Measurements from ENCODE around the gene SLC51B. TPM values are rescaled to one million over a fixed set of nuclear protein-coding genes. Genes with fewer than 3 reads are reported as not detected.
"Not testable (repeated sequence)": the region's sequence is repeated elsewhere in the genome, so short reads cannot be mapped to it uniquely, and the experiment has no call there.

SLC51B gene
- polyA plus RNA-seq, 3 donors, result not detected

- H3K27me3 Mint-ChIP-seq (ENCODE audit: low read depth in 3 of 3), result peaks cover 29 to 44% (median 36%) of the 10 kb centered on the region in 3 donors
- Histone ChIP-seq H4K20me1 (ENCODE audit: insufficient read depth, low read length) (no peaks in the 10 kb centered on the region), H3K9me3 (replicated peaks in 1 of 2; ENCODE audit: control insufficient read depth in 1 of 2, insufficient read depth in 1 of 2, low read length in 2 of 2) (peaks cover 0 to 4% of the 10 kb centered on the region in 2 donors), H3K4me3 (replicated peaks in 1 of 3; ENCODE audit: low read depth in 2 of 3, low read length in 3 of 3) (no peak overlapping the region), H3K36me3 (replicated peaks in 1 of 2; ENCODE audit: control insufficient read depth in 1 of 2, insufficient read depth in 2 of 2, low read length in 2 of 2) (no peaks in the 10 kb centered on the region), H3K27ac (ENCODE audit: low read depth in 1 of 2, low read length in 2 of 2) (no peak overlapping the region), H3K4me2 (replicated peaks; ENCODE audit: extremely low read depth, low read length, poor library complexity, severe bottlenecking) (no peak overlapping the region), H3K4me1 (ENCODE audit: control insufficient read depth in 1 of 2, insufficient read depth in 2 of 2, low read length in 2 of 2) (peaks cover 0 to 8% of the 10 kb centered on the region in 2 donors), H3K27me3 (ENCODE audit: control insufficient read depth in 2 of 2, insufficient read depth in 2 of 2, low read length in 2 of 2) (peaks cover 19 to 24% of the 10 kb centered on the region in 2 donors), H3K79me2 (ENCODE audit: insufficient read depth, low read length) (no peaks in the 10 kb centered on the region), H3K9ac (ENCODE audit: insufficient read depth, low read length, poor library complexity, severe bottlenecking) (no peak overlapping the region), H2AFZ (ENCODE audit: insufficient read depth, low read depth, low read length, poor library complexity, severe bottlenecking) (no peak overlapping the region)
- DNase-seq, result no peak
- H3K9me3 Mint-ChIP-seq, result peaks cover 0 to 9% (median 3%) of the 10 kb centered on the region in 7 donors
- intact Hi-C loops (cut with micrococcal nuclease), result no loop called here
- no peak overlapping the region for H3K4me3 Mint-ChIP-seq
- H3K4me1 Mint-ChIP-seq, result peaks cover 3% of the 10 kb centered on the region
- no peak for TF ChIP-seq CTCF (IDR thresholded peaks at IDR 0.05)
- peaks cover 0 to 7% of the 10 kb centered on the region in 2 donors for H3K36me3 Mint-ChIP-seq
- WGBS (ENCODE audit: insufficient coverage), result no CpG with 5 or more reads among the region's 1 CpG
- H3K27ac Mint-ChIP-seq, result no peak overlapping the region
Observed at GRCh38 chr15:65072027-65072426, 26.8 kb downstream of the SLC51B start.

- Histone ChIP-seq H3K27me3 (ENCODE audit: control insufficient read depth in 2 of 2, insufficient read depth in 2 of 2, low read length in 2 of 2) (peaks cover 14 to 21% of the 10 kb centered on the region in 2 donors), H4K20me1 (ENCODE audit: insufficient read depth, low read length) (no peaks in the 10 kb centered on the region), H3K79me2 (ENCODE audit: insufficient read depth, low read length) (no peaks in the 10 kb centered on the region), H3K9me3 (replicated peaks in 1 of 2; ENCODE audit: control insufficient read depth in 1 of 2, insufficient read depth in 1 of 2, low read length in 2 of 2) (peaks cover 0 to 6% of the 10 kb centered on the region in 2 donors), H3K4me3 (replicated peaks in 1 of 3; ENCODE audit: low read depth in 2 of 3, low read length in 3 of 3) (no peak overlapping the region), H2AFZ (ENCODE audit: insufficient read depth, low read depth, low read length, poor library complexity, severe bottlenecking) (no peak overlapping the region), H3K36me3 (replicated peaks in 1 of 2; ENCODE audit: control insufficient read depth in 1 of 2, insufficient read depth in 2 of 2, low read length in 2 of 2) (no peaks in the 10 kb centered on the region), H3K9ac (ENCODE audit: insufficient read depth, low read length, poor library complexity, severe bottlenecking) (no peak overlapping the region), H3K4me2 (replicated peaks; ENCODE audit: extremely low read depth, low read length, poor library complexity, severe bottlenecking) (no peak overlapping the region), H3K4me1 (ENCODE audit: control insufficient read depth in 1 of 2, insufficient read depth in 2 of 2, low read length in 2 of 2) (peaks cover 0 to 6% of the 10 kb centered on the region in 2 donors), H3K27ac (ENCODE audit: low read depth in 1 of 2, low read length in 2 of 2) (no peak overlapping the region)
- Mint-ChIP-seq H3K27me3 (ENCODE audit: low read depth in 3 of 3) (peaks cover 28 to 44% (median 36%) of the 10 kb centered on the region in 3 donors), H3K36me3 (peaks cover 0 to 5% of the 10 kb centered on the region in 2 donors), H3K9me3 (peaks cover 1 to 5% (median 3%) of the 10 kb centered on the region in 7 donors), H3K4me1 (peaks cover under 1% of the 10 kb centered on the region), H3K27ac (no peak overlapping the region), H3K4me3 (no peak overlapping the region)
- intact Hi-C loops (cut with micrococcal nuclease), result no loop called here
- no peak for TF ChIP-seq CTCF (IDR thresholded peaks at IDR 0.05)
- no peak for DNase-seq
- no CpG with 5 or more reads among the region's 3 CpGs for WGBS (ENCODE audit: insufficient coverage)
Observed at GRCh38 chr15:65072617-65073016, 27.4 kb downstream of the SLC51B start.

GRCh38 chr15:65074946-65075345 is 29.8 kb downstream of the SLC51B start:
- H3K4me1 Mint-ChIP-seq; intact Hi-C loops (cut with micrococcal nuclease); H3K36me3 ChIP-seq (replicated peaks in 1 of 2; ENCODE audit: control insufficient read depth in 1 of 2, insufficient read depth in 2 of 2, low read length in 2 of 2); H3K9me3 Mint-ChIP-seq; H3K4me3 Mint-ChIP-seq; H3K36me3 Mint-ChIP-seq; H3K4me3 ChIP-seq (replicated peaks in 1 of 3; ENCODE audit: low read depth in 2 of 3, low read length in 3 of 3); H3K4me1 ChIP-seq (ENCODE audit: control insufficient read depth in 1 of 2, insufficient read depth in 2 of 2, low read length in 2 of 2); H3K9ac ChIP-seq (ENCODE audit: insufficient read depth, low read length, poor library complexity, severe bottlenecking); H3K9me3 ChIP-seq (replicated peaks in 1 of 2; ENCODE audit: control insufficient read depth in 1 of 2, insufficient read depth in 1 of 2, low read length in 2 of 2); H4K20me1 ChIP-seq (ENCODE audit: insufficient read depth, low read length); H3K27ac ChIP-seq (ENCODE audit: low read depth in 1 of 2, low read length in 2 of 2); DNase-seq; H3K4me2 ChIP-seq (replicated peaks; ENCODE audit: extremely low read depth, low read length, poor library complexity, severe bottlenecking); H2AFZ ChIP-seq (ENCODE audit: insufficient read depth, low read depth, low read length, poor library complexity, severe bottlenecking); H3K27ac Mint-ChIP-seq; H3K79me2 ChIP-seq (ENCODE audit: insufficient read depth, low read length): not testable (repeated sequence)
- H3K27me3 Mint-ChIP-seq (ENCODE audit: low read depth in 3 of 3), result peaks cover 25 to 43% (median 32%) of the 10 kb centered on the region in 3 donors
- WGBS (ENCODE audit: insufficient coverage), result 97% methylated on average over 15 of the region's 22 CpGs
- peaks cover 5 to 26% of the 10 kb centered on the region in 2 donors for H3K27me3 ChIP-seq (ENCODE audit: control insufficient read depth in 2 of 2, insufficient read depth in 2 of 2, low read length in 2 of 2)
